ENCODE data around the gene TNRC18. TPM values are rescaled to one million over a fixed set of nuclear protein-coding genes. Genes with fewer than 3 reads are reported as not detected.

TNRC18 gene
- total and polyA plus RNA-seq, 2 donors (not counting 3 experiments of a cell fraction or from before 2014, with no cell fraction given): 14.8 to 64.6 TPM

- H3K9ac ChIP-seq (replicated peaks; ENCODE audit: extremely low read depth, insufficient read depth, low read length): no peak overlapping the region
- H3K4me1 ChIP-seq (ENCODE audit: control insufficient read depth, extremely low read depth, insufficient read depth, low read length): no peaks in the 10 kb centered on the region
- no peaks in the 10 kb centered on the region for H3K9me1 ChIP-seq (replicated peaks; ENCODE audit: control insufficient read depth, extremely low read depth, insufficient read depth, low read length)
- no peak overlapping the region for H3K4me3 ChIP-seq (replicated peaks in 1 of 3; ENCODE audit: insufficient read depth in 1 of 3, low read depth in 1 of 3, low read length in 3 of 3)
- dilution Hi-C loops (cut with MboI; ENCODE audit: extremely low pct_ligation_motif_present, low sequenced_read_pairs): no loop called here
- no peak overlapping the region for H3K4me2 ChIP-seq (ENCODE audit: insufficient read depth, low read length)
- ChIA-PET POLR2A (no interaction called here), CTCF (interaction anchor here (0.6 to 3.4 kb wide), 30 partner anchors 9 to 804 kb away, joined by 3 to 69 read pairs (median 3); partner anchors contain the start of gene TNRC18)
- no peaks in the 10 kb centered on the region for H3K79me2 ChIP-seq (ENCODE audit: control insufficient read depth, insufficient read depth, low read length)
- H4K20me1 ChIP-seq (replicated peaks; ENCODE audit: control insufficient read depth, extremely low read depth, insufficient read depth, low read length): no peaks in the 10 kb centered on the region
- H3K27me3 ChIP-seq (ENCODE audit: control insufficient read depth in 2 of 2, insufficient read depth in 2 of 2, low read length in 2 of 2): no peaks in the 10 kb centered on the region
- intact Hi-C loops (cut with micrococcal nuclease): loop anchor here (1.0 kb wide), 2 partner anchors 84 to 210 kb away; no protein-coding TSS in a partner anchor
- no peaks in the 10 kb centered on the region for H3K9me3 ChIP-seq (replicated peaks; ENCODE audit: control insufficient read depth, insufficient read depth, low read length)
- BruUV-seq (replicated peaks): no TSS peak
- TF ChIP-seq EZH2 (IDR thresholded peaks at IDR 0.05; ENCODE audit: borderline replicate concordance, low read depth, low read length, severe bottlenecking) (no peak), CTCF (IDR thresholded peaks at IDR 0.05; ENCODE audit: extremely low read depth in 1 of 2, insufficient read depth in 1 of 2, low read depth in 1 of 2, low read length in 2 of 2) (peak; percentile 50 to 70)
- FAIRE-seq: no peak
- peak; percentile 54 for DNase-seq (ENCODE audit: low read depth, low spot score)
- H3K27ac ChIP-seq (ENCODE audit: insufficient read depth, low read depth, low read length): no peak overlapping the region
- H3K36me3 ChIP-seq (ENCODE audit: control insufficient read depth in 2 of 2, extremely low read depth in 1 of 2, insufficient read depth in 2 of 2, low read length in 2 of 2): no peaks in the 10 kb centered on the region
- H2AFZ ChIP-seq (ENCODE audit: low read depth, low read length): no peak overlapping the region
Observed at GRCh38 chr7:5450549-5451327, 27.1 kb upstream of the TNRC18 start.

- intact Hi-C loops (cut with micrococcal nuclease) (no loop called here), dilution Hi-C loops (cut with MboI; ENCODE audit: extremely low pct_ligation_motif_present, low sequenced_read_pairs) (no loop called here)
- Histone ChIP-seq H4K20me1 (replicated peaks; ENCODE audit: control insufficient read depth, extremely low read depth, insufficient read depth, low read length) (no peaks in the 10 kb centered on the region), H3K9me1 (replicated peaks; ENCODE audit: control insufficient read depth, extremely low read depth, insufficient read depth, low read length) (no peaks in the 10 kb centered on the region), H3K27ac (ENCODE audit: insufficient read depth, low read depth, low read length) (no peak overlapping the region), H3K27me3 (ENCODE audit: control insufficient read depth in 2 of 2, insufficient read depth in 2 of 2, low read length in 2 of 2) (no peaks in the 10 kb centered on the region), H3K9me3 (replicated peaks; ENCODE audit: control insufficient read depth, insufficient read depth, low read length) (no peaks in the 10 kb centered on the region), H3K4me2 (ENCODE audit: insufficient read depth, low read length) (no peak overlapping the region), H3K36me3 (ENCODE audit: control insufficient read depth in 2 of 2, extremely low read depth in 1 of 2, insufficient read depth in 2 of 2, low read length in 2 of 2) (no peaks in the 10 kb centered on the region), H3K9ac (replicated peaks; ENCODE audit: extremely low read depth, insufficient read depth, low read length) (no peak overlapping the region), H3K4me3 (replicated peaks in 1 of 3; ENCODE audit: insufficient read depth in 1 of 3, low read depth in 1 of 3, low read length in 3 of 3) (no peak overlapping the region), H3K79me2 (ENCODE audit: control insufficient read depth, insufficient read depth, low read length) (no peaks in the 10 kb centered on the region), H2AFZ (ENCODE audit: low read depth, low read length) (no peak overlapping the region), H3K4me1 (ENCODE audit: control insufficient read depth, extremely low read depth, insufficient read depth, low read length) (no peaks in the 10 kb centered on the region)
- no TSS peak for BruUV-seq (replicated peaks)
- DNase-seq (ENCODE audit: low read depth, low spot score) (no peak), FAIRE-seq (no peak)
- POLR2A ChIA-PET: no interaction called here
- TF ChIP-seq MYC (IDR thresholded peaks at IDR 0.05; ENCODE audit: low read depth, low read length) (no peak), EZH2 (IDR thresholded peaks at IDR 0.05; ENCODE audit: borderline replicate concordance, low read depth, low read length, severe bottlenecking) (no peak), FOS (IDR thresholded peaks at IDR 0.05; ENCODE audit: borderline replicate concordance, insufficient read depth, low read length) (no peak), GATA2 (IDR thresholded peaks at IDR 0.05; ENCODE audit: insufficient read depth, insufficient read length, low read depth, low read length) (no peak), CTCF (IDR thresholded peaks at IDR 0.05; ENCODE audit: extremely low read depth in 1 of 2, insufficient read depth in 1 of 2, low read depth in 1 of 2, low read length in 2 of 2) (no peak), MAX (IDR thresholded peaks at IDR 0.05; ENCODE audit: insufficient read depth, insufficient read length) (no peak), JUN (IDR thresholded peaks at IDR 0.05; ENCODE audit: borderline replicate concordance, insufficient read depth, insufficient read length, low read depth) (no peak), POLR2A (IDR thresholded peaks at IDR 0.05; ENCODE audit: low read depth, low read length) (no peak), POLR2AphosphoS5 (IDR thresholded peaks at IDR 0.05; ENCODE audit: insufficient read depth, low read depth, low read length) (no peak)
- CTCF ChIA-PET: interaction anchor here (1.4 to 1.8 kb wide), 3 partner anchors 72 to 208 kb away, joined by 3 to 9 read pairs (median 6); no protein-coding TSS in a partner anchor
Observed at GRCh38 chr7:5448378-5449037, 24.9 kb upstream of the TNRC18 start.
